GM12873 (cell line): ENCODE results near the gene FAM240B.

Experiments
- CTCF ChIP-seq: IDR thresholded peaks from 2 replicates; pipeline ENCODE4 v1.5.1; 2012; ENCODE audit warnings: low read depth, mild to moderate bottlenecking, moderate library complexity, low read length, control low read depth; ENCODE audit not compliant: insufficient read depth; ENCODE audit errors: missing control alignments

Gene FAM240B

GRCh38 chr9:38683336-38683735 is 36.6 kb downstream of the FAM240B start:
- no peak for TF ChIP-seq CTCF

- no peak for TF ChIP-seq CTCF
These were observed 37.2 kb downstream of the FAM240B start for GRCh38 chr9:38682713-38683112.

GRCh38 chr9:38681747-38682227 is 38.1 kb downstream of the FAM240B start:
- TF ChIP-seq CTCF = no peak

- no peak for TF ChIP-seq CTCF
These were observed 39.0 kb downstream of the FAM240B start for GRCh38 chr9:38680837-38681445.

GRCh38 chr9:38677660-38678303 is 42.2 kb downstream of the FAM240B start:
- no peak for TF ChIP-seq CTCF

- TF ChIP-seq CTCF = no peak
These were observed 44.1 kb downstream of the FAM240B start for GRCh38 chr9:38675831-38676230.

GRCh38 chr9:38675211-38675610 is 44.7 kb downstream of the FAM240B start:
- no peak for TF ChIP-seq CTCF
